HL-60/S4 (cell line): ENCODE data around the gene SPRN.
"Not testable (repeated sequence)": the region's sequence is repeated elsewhere in the genome, so short reads cannot be mapped to it uniquely, and the experiment has no call there.

Experiments used
- in situ Hi-C: fragments of 300-500 bp; cut with MboI; formaldehyde crosslinking; loops from 2 replicates; pipeline ENCODE4 v1.14.3; 2022; ENCODE audit warnings: low sequenced_read_pairs

The SPRN gene

GRCh38 chr10:133440633-133441285, 16.3 kb upstream of the SPRN start:
- in situ Hi-C loops, result no loop called here

- in situ Hi-C loops, result no loop called here
These were observed 15.4 kb upstream of the SPRN start for GRCh38 chr10:133439517-133440461.

GRCh38 chr10:133438711-133439273, 14.4 kb upstream of the SPRN start:
- in situ Hi-C loops, result no loop called here

GRCh38 chr10:133432789-133433188, 8.4 kb upstream of the SPRN start:
- in situ Hi-C loops, result not testable (repeated sequence)

- in situ Hi-C loops, result not testable (repeated sequence)
These were observed 7.6 kb upstream of the SPRN start for GRCh38 chr10:133431888-133432613.

- in situ Hi-C loops, result loop anchor here (10.0 kb wide), 1 partner anchor 145 kb away; no protein-coding TSS in a partner anchor
These were observed 5.1 kb upstream of the SPRN start for GRCh38 chr10:133429571-133429970.

GRCh38 chr10:133424102-133424501, 323 bp downstream of the SPRN start:
- in situ Hi-C loops, result loop anchor here (10.0 kb wide), 1 partner anchor 151 kb away; no protein-coding TSS in a partner anchor

GRCh38 chr10:133422807-133423771, 1.3 kb downstream of the SPRN start:
- in situ Hi-C loops, result loop anchor here (10.0 kb wide), 1 partner anchor 152 kb away; no protein-coding TSS in a partner anchor

- in situ Hi-C loops, result loop anchor here (10.0 kb wide), 1 partner anchor 152 kb away; no protein-coding TSS in a partner anchor
These were observed 2.1 kb downstream of the SPRN start for GRCh38 chr10:133422223-133422806.

- in situ Hi-C loops, result loop anchor here (10.0 kb wide), 1 partner anchor 153 kb away; no protein-coding TSS in a partner anchor
These were observed 2.8 kb downstream of the SPRN start for GRCh38 chr10:133421336-133422222.

- in situ Hi-C loops, result loop anchor here (10.0 kb wide), 1 partner anchor 154 kb away; no protein-coding TSS in a partner anchor
These were observed 3.8 kb downstream of the SPRN start for GRCh38 chr10:133420579-133420978.

GRCh38 chr10:133420028-133420427, 4.4 kb downstream of the SPRN start:
- in situ Hi-C loops, result loop anchor here (10.0 kb wide), 1 partner anchor 155 kb away; no protein-coding TSS in a partner anchor

GRCh38 chr10:133419211-133419950, 5.0 kb downstream of the SPRN start:
- in situ Hi-C loops, result no loop called here

- in situ Hi-C loops, result no loop called here
These were observed 6.0 kb downstream of the SPRN start for GRCh38 chr10:133418289-133418993.

- in situ Hi-C loops, result no loop called here
These were observed 8.7 kb downstream of the SPRN start for GRCh38 chr10:133415752-133416151.

- in situ Hi-C loops, result not testable (repeated sequence)
These were observed 10.0 kb downstream of the SPRN start for GRCh38 chr10:133414401-133414800.

- in situ Hi-C loops, result no loop called here
These were observed 12.1 kb downstream of the SPRN start for GRCh38 chr10:133412381-133412711.
